Fibroblast of pulmonary artery (primary cell): ENCODE results near the gene CNTRL.
A peak's percentile ranks its signal among the peaks of the same experiment; 100 is the strongest.

Experiments used
- DNase-seq: peaks from one replicate; pipeline ENCODE4 v3.0.0-alpha.2; 2010; ENCODE audit warnings: low read depth
- H3K4me3 ChIP-seq: replicated peaks from 2 replicates; pipeline ENCODE4 v1.5.1; 2011; ENCODE audit warnings: low read depth, mild to moderate bottlenecking, control low read depth, low read length, moderate library complexity
- TF ChIP-seq, protein P1 (sequence below): IDR thresholded peaks from 2 replicates; pipeline ENCODE4 v1.5.1; 2011; ENCODE audit warnings: mild to moderate bottlenecking, control low read depth, low read length, inconsistent platforms; ENCODE audit errors: missing control alignments

The CNTRL gene

DNA sequence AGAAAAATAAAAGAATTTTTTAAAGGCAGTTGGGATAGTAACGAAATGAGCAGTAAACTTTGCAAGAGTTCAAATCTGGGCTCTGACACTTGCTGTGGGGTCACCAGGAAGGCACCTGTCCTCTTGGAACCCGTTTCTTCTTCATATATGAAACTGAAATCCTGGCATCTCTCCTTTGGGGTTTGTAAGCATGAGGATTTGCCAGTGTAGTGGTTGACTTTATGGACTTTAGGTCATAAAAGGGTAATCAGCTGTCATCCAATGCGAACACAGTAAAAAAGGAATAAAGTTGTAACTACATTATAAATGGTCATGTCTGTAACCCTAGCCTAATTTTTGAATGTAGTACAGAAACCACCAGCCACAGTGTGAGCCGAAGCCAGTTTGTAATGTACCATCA lies 125.6 kb downstream of the CNTRL start:
- TF ChIP-seq, protein P1, sequence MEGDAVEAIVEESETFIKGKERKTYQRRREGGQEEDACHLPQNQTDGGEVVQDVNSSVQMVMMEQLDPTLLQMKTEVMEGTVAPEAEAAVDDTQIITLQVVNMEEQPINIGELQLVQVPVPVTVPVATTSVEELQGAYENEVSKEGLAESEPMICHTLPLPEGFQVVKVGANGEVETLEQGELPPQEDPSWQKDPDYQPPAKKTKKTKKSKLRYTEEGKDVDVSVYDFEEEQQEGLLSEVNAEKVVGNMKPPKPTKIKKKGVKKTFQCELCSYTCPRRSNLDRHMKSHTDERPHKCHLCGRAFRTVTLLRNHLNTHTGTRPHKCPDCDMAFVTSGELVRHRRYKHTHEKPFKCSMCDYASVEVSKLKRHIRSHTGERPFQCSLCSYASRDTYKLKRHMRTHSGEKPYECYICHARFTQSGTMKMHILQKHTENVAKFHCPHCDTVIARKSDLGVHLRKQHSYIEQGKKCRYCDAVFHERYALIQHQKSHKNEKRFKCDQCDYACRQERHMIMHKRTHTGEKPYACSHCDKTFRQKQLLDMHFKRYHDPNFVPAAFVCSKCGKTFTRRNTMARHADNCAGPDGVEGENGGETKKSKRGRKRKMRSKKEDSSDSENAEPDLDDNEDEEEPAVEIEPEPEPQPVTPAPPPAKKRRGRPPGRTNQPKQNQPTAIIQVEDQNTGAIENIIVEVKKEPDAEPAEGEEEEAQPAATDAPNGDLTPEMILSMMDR = no peak
- H3K4me3 ChIP-seq = peak overlapping the region; percentile 70
- DNase-seq = no peak

DNA sequence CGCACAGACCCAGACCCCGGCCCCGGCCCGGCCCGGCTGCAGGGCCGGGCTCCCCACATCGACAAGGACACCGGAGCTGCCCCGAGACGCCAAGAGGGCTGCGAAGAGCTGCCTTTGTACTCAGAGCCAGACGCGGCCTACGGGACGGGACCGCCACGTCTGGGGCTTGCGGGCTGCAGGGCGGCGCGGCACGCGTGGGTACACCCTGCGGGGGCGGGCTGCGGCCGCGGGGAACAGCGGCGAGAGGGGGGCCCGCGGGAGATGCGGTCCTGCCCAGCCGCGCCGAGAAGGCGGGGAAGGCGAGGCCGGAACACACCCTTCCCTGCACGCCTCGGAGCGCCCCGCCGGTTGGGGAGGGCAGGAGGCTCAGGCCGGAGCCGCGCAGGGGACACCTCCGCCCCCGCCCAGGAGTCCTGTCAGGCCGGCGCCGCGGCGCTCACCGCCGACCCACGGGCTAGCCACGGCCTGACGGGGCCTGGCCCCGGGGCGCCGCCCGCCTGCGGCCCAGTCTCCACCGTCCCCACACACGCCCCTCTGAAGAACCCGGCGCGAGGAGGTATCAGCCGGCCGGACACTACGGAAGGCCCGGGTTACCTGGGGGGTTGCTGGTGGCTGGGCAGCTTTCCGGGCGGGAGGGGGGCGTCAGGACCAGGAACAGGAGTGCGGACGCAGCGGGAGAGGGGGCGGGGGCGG lies 126.4 kb downstream of the CNTRL start:
- DNase-seq = no peak
- H3K4me3 ChIP-seq = peak overlapping the region; percentile 70
- TF ChIP-seq, protein P1 = no peak

DNA sequence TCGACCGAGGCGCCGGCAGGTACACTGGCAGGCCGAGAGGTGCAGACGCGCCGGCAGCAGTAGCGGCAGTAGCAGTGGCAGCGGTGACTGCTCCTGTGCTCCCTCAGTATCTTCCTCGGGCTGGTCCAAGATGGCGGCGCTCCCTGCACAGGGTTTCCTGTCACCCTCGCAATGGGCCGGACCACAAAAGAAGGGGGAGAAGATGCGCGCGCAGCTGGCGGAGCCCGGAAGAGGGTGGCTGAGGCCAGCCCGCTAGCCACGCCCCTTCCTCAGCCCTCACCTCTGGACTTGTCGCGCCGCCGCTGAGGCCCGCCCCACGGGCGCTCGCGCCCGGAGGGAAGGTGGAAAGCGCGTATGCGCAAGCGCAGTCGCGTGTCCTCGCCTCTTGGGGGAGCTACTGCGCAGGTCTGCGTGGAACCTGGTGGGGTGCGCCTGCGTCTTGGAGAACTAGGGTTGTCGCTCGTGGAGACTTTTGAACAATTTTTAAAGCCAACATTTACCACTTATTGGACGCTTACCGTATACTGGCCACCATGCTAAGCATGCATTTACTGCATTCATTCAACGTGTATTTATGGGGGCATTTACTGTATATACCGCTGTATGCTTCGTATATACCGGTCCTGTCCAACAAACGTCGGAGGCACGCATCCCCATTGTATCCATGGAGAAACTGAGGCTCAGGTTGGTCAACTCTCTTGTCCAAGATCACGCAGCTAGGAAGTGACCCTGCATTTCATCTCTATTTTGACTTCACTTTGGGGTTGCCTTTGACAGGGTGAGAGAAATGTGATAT lies 127.2 kb downstream of the CNTRL start, which contains the start of gene RAB14:
RAB14 (minus strand) TSS at position 132 of the 796 bp plus-strand sequence. CDS start 8,457 bp downstream, outside the sequence.
- TF ChIP-seq, protein P1 = peak; percentile 48
- peak within 1 kb of the TSS; percentile 70 for H3K4me3 ChIP-seq
- peak; percentile 98 for DNase-seq

DNA sequence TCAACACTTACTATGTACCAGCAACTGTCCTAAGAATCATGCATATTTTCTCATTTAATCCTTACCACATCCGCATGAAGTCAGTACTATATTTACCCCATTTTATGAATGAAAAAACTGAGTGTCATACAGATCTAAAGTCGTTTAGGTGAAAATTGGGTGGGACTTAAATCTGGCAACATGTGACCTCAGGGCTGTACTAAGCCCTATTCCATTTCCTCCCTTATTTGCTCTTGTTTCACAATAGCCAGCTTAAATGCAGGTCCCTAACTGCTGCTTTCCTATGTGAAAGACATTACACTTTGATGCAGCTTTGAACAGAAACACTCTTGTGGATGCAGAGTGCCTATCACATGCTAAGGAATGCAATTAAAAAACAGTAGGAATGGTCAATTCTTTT lies 129.4 kb downstream of the CNTRL start:
- TF ChIP-seq, protein P1 = no peak
- DNase-seq = no peak
- no peak overlapping the region for H3K4me3 ChIP-seq

DNA sequence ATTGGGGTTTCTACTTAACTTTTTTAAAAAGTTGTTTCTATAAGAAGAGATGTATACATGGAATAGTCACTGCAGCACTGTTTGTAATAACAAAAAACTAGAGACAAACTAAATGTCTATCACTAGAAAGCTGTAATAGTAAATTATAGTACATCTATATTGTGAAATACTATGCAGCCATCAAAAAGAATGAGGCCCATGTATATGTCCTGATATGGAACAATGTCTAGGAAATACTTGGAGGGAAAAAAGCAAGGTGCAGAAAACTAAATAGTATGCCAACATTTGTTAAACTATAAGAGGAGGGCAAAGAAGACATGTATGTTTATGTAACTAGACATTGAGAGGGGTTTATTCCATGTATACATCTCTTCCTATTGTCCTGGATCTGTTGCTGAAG lies 129.9 kb downstream of the CNTRL start:
- H3K4me3 ChIP-seq = no peak overlapping the region
- TF ChIP-seq, protein P1 = no peak
- no peak for DNase-seq

DNA sequence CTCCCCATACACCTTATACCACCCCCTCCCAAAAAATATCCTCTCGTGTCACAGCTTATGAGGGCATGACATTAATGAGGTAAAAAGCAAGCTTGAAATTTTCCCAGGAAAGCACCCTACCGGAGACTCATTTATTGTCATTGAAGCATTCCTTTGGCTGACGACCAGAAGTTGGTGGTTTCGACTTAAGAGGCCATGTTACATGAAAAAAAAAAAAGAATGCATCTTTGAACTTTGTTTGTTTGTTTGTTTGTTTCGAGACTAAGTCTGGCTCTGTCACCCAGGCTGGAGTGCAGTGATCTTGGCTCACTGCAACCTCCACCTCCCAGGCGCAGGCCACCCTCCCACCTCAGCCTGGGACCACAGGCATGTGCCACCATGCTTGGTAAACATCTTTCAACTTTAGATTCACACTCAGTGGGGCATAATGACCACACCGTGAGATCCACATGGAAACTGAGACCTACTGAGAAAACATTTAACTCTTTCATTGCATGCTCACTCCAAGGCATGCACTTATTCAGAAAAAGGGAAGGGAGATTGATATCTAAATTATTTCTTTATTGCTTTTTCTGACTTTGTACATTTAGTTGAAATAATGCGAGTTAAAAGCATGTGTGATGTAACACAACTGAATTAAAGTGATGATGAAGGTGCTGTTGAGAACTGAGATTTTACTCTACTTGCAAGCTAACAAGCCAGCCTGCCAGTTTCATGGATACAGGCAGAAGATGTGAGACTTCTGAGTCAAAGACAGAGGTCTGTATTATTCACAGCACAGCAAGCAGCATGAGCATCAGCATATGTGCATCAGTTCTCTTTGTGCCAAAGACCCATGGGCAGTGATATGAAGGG lies 132.0 kb downstream of the CNTRL start:
- TF ChIP-seq, protein P1 = no peak
- H3K4me3 ChIP-seq = no peak overlapping the region
- peak; percentile 44 for DNase-seq
